GM18861 (cell line): ENCODE results near the gene ARPP21.
"Not testable (repeated sequence)": the region's sequence is repeated elsewhere in the genome, so short reads cannot be mapped to it uniquely, and the experiment has no call there.

Experiments used
- ATAC-seq: cut with Tn5 transposase; IDR thresholded peaks from one replicate; pipeline ENCODE4 v1.9.1; 2021; ENCODE audit not compliant: unreplicated experiment

The ARPP21 gene

GRCh38 chr3:35777065-35777464 is 137.7 kb downstream of the ARPP21 start:
- no peak for ATAC-seq

GRCh38 chr3:35777563-35778554 is 138.5 kb downstream of the ARPP21 start:
- no peak for ATAC-seq

DNA sequence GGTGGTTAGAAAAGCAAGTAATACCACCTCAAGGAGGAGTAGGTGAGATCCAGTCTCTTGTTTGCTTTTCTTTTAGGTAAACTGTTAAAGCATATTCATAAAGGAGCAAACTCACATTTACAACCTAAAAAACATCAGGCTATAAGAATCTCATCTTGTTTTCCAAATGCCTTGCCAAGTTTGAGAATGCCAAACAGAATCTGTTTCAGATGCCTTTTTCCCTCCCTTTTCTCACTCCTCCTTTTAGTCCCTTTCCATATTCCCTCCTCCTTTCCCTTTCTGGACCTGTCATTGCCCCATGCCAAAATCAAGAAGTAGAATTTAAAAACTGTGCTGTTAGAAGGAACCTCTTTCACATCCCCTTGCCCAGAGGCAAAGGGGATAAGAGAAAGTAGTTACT is 140.3 kb downstream of the ARPP21 start:
- no peak for ATAC-seq

- no peak for ATAC-seq
Observed at GRCh38 chr3:35780800-35781199, 141.5 kb downstream of the ARPP21 start.

DNA sequence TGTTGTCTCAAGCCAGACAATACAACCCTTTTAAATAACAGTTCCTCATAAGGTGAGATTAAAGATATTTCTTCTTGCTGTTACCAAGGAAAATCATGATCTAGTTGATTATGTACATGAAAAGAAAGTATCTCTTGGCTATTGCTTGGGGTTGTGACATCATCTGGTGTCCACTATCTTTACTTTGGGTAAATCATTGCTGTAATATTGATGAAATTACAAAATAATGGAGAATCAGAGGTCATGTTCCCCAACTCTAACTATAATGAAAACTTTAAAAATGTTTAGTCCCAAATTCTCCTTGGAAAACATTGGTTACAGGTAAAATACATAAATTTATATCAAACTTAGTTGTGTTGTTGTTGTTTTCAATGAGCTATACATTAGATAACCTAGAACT is 142.2 kb downstream of the ARPP21 start:
- no peak for ATAC-seq

DNA sequence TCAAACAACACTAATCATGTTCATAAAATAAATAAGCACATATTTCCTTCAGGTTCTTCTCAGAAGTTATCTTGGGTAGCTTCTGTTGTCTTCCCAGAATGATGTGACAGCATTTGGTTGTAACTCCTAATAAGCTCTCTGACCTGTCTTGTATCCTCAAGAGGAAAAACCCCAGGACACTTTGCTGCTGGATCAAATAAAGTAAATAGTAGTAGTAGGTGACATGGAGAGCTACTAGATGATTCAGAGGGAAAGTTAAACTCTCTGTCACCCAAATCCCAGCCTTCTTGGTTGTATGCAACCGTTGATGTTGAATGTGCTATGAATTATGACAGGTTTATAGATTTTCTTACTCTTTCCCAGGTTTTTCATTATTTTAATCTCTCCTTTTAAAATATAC is 143.0 kb downstream of the ARPP21 start:
- ATAC-seq = no peak

DNA sequence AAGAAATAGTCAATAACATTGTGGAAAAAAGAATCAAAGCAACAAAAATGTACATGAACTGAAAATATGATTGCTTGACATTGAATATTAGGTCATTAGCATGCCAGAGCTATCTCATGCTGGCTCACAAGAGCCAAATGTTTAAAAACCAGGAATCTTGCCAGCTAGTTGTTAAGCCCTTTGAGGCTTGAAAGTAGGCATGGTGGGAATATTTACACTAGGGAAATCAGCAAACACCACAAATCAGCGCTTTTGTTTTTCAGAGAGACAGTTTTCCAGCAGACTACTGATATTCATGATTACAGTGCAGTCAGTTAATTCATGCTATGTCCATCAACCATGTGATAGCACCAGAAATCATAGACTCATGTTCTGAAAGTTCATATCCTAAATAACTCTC is 144.8 kb downstream of the ARPP21 start:
- ATAC-seq = no peak

GRCh38 chr3:35785234-35785888 is 146.0 kb downstream of the ARPP21 start:
- ATAC-seq = no peak

GRCh38 chr3:35787936-35788335 is 148.6 kb downstream of the ARPP21 start:
- no peak for ATAC-seq

- no peak for ATAC-seq
Observed at GRCh38 chr3:35789042-35789831, 149.9 kb downstream of the ARPP21 start.

DNA sequence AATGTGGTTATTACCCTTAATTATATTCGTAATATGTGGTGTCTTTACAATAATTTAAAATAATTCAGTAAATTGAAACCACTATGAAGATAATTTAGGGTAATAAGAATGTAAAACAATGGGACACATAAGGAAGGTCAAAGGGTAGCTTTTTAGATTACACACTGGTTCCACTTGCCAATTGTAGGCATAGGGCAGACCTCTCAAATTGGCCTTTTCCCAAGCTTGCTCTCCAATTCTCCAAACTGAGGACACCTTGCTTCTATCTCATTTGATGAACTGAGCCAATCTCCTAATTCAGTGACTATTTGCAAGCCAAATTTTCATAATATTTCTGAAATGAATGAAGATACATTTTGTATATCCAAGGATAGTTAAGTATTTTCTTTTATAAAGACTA is 151.4 kb downstream of the ARPP21 start:
- ATAC-seq = no peak

DNA sequence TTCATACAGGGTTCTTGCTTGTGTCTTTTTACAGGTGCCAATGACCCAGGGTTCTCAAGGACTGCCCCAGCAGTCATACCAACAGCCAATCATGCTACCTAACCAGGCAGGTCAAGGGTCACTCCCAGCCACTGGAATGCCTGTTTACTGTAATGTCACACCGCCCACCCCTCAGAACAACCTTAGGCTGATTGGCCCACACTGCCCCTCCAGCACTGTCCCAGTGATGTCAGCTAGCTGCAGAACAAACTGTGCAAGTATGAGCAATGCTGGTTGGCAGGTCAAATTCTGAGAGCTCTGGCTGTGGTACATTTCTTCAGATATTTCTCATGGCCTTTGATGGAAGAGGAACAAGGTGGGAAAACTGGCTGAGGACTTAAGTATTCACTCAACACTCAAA is 154.3 kb downstream of the ARPP21 start:
- ATAC-seq = no peak

DNA sequence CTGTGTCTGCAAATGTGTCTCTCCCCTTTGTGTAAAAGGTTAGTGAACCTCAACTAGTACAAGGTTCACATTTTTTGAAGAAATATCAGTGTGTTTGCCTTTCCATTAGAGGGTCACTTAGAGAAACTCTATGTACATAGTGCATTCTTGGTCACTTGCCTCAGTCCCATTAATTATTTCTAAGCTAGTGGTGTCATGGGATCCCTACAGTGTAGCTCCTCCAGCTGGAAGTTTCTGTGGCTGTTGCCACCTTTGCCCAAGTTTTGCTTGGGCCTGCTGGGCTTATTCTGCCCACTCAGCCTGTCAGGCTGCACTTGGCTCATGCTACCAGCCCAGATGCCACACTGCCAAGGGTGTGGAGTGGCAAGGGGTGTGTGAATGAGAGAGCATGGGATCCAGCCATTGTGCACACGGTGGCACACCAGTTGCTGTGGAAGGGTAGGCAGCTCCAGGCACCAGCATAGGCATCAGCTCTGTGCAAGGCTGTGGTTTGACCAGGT is 161.7 kb downstream of the ARPP21 start:
- no peak for ATAC-seq

GRCh38 chr3:35814531-35814930 is 175.2 kb downstream of the ARPP21 start:
- ATAC-seq = no peak

GRCh38 chr3:35815796-35816195 is 176.5 kb downstream of the ARPP21 start:
- ATAC-seq = not testable (repeated sequence)

GRCh38 chr3:35817216-35817615 is 177.9 kb downstream of the ARPP21 start:
- ATAC-seq = no peak

GRCh38 chr3:35832140-35832571 is 192.8 kb downstream of the ARPP21 start:
- no peak for ATAC-seq
